Smooth muscle cell (in vitro differentiated cells): ENCODE measurements around the gene AGAP1. TPM values are rescaled to one million over a fixed set of nuclear protein-coding genes. Genes with fewer than 3 reads are reported as not detected.

ENCODE experiments used
- DNase-seq: peaks from one replicate; lab custom pipeline; 2025; ENCODE audit not compliant: unreplicated experiment; lab: John Stamatoyannopoulos, UW
- H2AFZ ChIP-seq: fragments of 200-600 bp; sonication (generic); 2 replicates; pipeline ENCODE4 v1.6.0; 2016; ENCODE audit warnings: antibody characterized with exemption, low read depth, mild to moderate bottlenecking
- H3F3A ChIP-seq: fragments of 200-600 bp; sonication (generic); 2 replicates; pipeline ENCODE4 v1.6.0; 2017; ENCODE audit warnings: antibody characterized with exemption, low read depth
- H3K27ac ChIP-seq: fragments of 200-600 bp; sonication (generic); 2 replicates; pipeline ENCODE4 v1.5.1; 2016; ENCODE audit warnings: low read depth, mild to moderate bottlenecking
- H3K27me3 ChIP-seq: fragments of 200-600 bp; sonication (generic); 2 replicates; pipeline ENCODE4 v1.6.1; 2016; ENCODE audit warnings: low read depth, mild to moderate bottlenecking
- H3K36me3 ChIP-seq: fragments of 200-600 bp; sonication (generic); 2 replicates; pipeline ENCODE4 v1.5.1; 2016; ENCODE audit warnings: low read depth
- H3K4me1 ChIP-seq: fragments of 200-600 bp; sonication (generic); 2 replicates; pipeline ENCODE4 v1.5.1; 2016; ENCODE audit warnings: low read depth
- H3K4me2 ChIP-seq: fragments of 200-600 bp; sonication (generic); 2 replicates; pipeline ENCODE4 v1.6.0; 2016; ENCODE audit warnings: mild to moderate bottlenecking
- H3K4me3 ChIP-seq: fragments of 200-600 bp; sonication (generic); 2 replicates; pipeline ENCODE4 v1.5.1; 2016; ENCODE audit warnings: mild to moderate bottlenecking
- H3K79me2 ChIP-seq: fragments of 200-600 bp; sonication (generic); 2 replicates; pipeline ENCODE4 v1.6.0; 2016; ENCODE audit warnings: low read depth, mild to moderate bottlenecking
- H3K9ac ChIP-seq: fragments of 200-600 bp; sonication (generic); 2 replicates; pipeline ENCODE4 v1.6.0; 2016; ENCODE audit warnings: low read depth
- H3K9me3 ChIP-seq: fragments of 200-600 bp; sonication (generic); replicated peaks from 2 replicates; pipeline ENCODE4 v1.5.1; 2016; ENCODE audit warnings: low read depth
- H4K20me1 ChIP-seq: fragments of 200-600 bp; sonication (generic); 2 replicates; pipeline ENCODE4 v1.6.0; 2016; ENCODE audit warnings: low read depth
- CTCF ChIP-seq: fragments of 200-600 bp; sonication (generic); IDR thresholded peaks from 2 replicates; pipeline ENCODE4 v1.5.1; 2017; ENCODE audit warnings: borderline replicate concordance, mild to moderate bottlenecking, antibody characterized with exemption; ENCODE audit not compliant: insufficient read depth, poor library complexity, severe bottlenecking
- WGBS: methylation state at CpG from one replicate; pipeline ENCODE4 v1.1.7; 2016; ENCODE audit warnings: low lambda C conversion rate; 5-methylcytosine and 5-hydroxymethylcytosine counted together
- polyA plus RNA-seq: library from polyadenylated mRNA; unstranded; fragments of >200 nt; fragmentation: Nextera tagmentation; extraction: Ambion mirVana; gene quantifications from 2 replicates; pipeline ENCODE4 v1.2.1, GENCODE V29; 2016
- total RNA-seq: library from RNA; depleted of rRNA; stranded (reverse); fragments of >200 nt; gene quantifications from 2 replicates; pipeline ENCODE4 v1.2.3, GENCODE V29; 2014

The AGAP1 gene
- total and polyA plus RNA-seq, 2 experiments from 2014 or later = 3.9 to 9.8 TPM

GRCh38 chr2:236124182-236124893 is 630.5 kb downstream of the AGAP1 start:
- H3K27ac ChIP-seq = no peak overlapping the region
- no peaks in the 10 kb centered on the region for H3K27me3 ChIP-seq
- H3K4me1 ChIP-seq = no peaks in the 10 kb centered on the region
- no peak for DNase-seq
- TF ChIP-seq CTCF = no peak
- no peaks in the 10 kb centered on the region for H3F3A ChIP-seq
- H3K4me3 ChIP-seq = no peak overlapping the region
- no peaks in the 10 kb centered on the region for H3K79me2 ChIP-seq
- H2AFZ ChIP-seq = no peak overlapping the region
- no peaks in the 10 kb centered on the region for H3K36me3 ChIP-seq
- H4K20me1 ChIP-seq = no peaks in the 10 kb centered on the region
- 97% methylated on average over 28 of the region's 30 CpGs for WGBS
- H3K9ac ChIP-seq = no peak overlapping the region
- H3K9me3 ChIP-seq = no peaks in the 10 kb centered on the region
- no peak overlapping the region for H3K4me2 ChIP-seq

GRCh38 chr2:236125541-236125940 is 631.7 kb downstream of the AGAP1 start:
- no peaks in the 10 kb centered on the region for H3K9me3 ChIP-seq
- WGBS = 98% methylated on average over 16 of the region's 16 CpGs
- no peak overlapping the region for H3K9ac ChIP-seq
- no peak overlapping the region for H2AFZ ChIP-seq
- no peaks in the 10 kb centered on the region for H3F3A ChIP-seq
- no peak overlapping the region for H3K4me2 ChIP-seq
- H3K27me3 ChIP-seq = no peaks in the 10 kb centered on the region
- H3K4me3 ChIP-seq = no peak overlapping the region
- no peak for DNase-seq
- H3K4me1 ChIP-seq = no peaks in the 10 kb centered on the region
- no peaks in the 10 kb centered on the region for H4K20me1 ChIP-seq
- H3K27ac ChIP-seq = no peak overlapping the region
- no peak for TF ChIP-seq CTCF
- H3K36me3 ChIP-seq = no peaks in the 10 kb centered on the region
- no peaks in the 10 kb centered on the region for H3K79me2 ChIP-seq

- H3K4me2 ChIP-seq = no peak overlapping the region
- H3K36me3 ChIP-seq = no peaks in the 10 kb centered on the region
- no peak overlapping the region for H3K27ac ChIP-seq
- 92% methylated on average over 11 of the region's 11 CpGs for WGBS
- H3K79me2 ChIP-seq = no peaks in the 10 kb centered on the region
- H3F3A ChIP-seq = no peaks in the 10 kb centered on the region
- H4K20me1 ChIP-seq = no peaks in the 10 kb centered on the region
- no peak overlapping the region for H3K4me3 ChIP-seq
- H2AFZ ChIP-seq = no peak overlapping the region
- no peak for TF ChIP-seq CTCF
- H3K4me1 ChIP-seq = no peaks in the 10 kb centered on the region
- H3K9me3 ChIP-seq = no peaks in the 10 kb centered on the region
- no peak for DNase-seq
- no peaks in the 10 kb centered on the region for H3K27me3 ChIP-seq
- no peak overlapping the region for H3K9ac ChIP-seq
Observed at GRCh38 chr2:236127010-236127409, 633.2 kb downstream of the AGAP1 start.

GRCh38 chr2:236128321-236128720 is 634.5 kb downstream of the AGAP1 start:
- no peak overlapping the region for H3K4me3 ChIP-seq
- no peak for TF ChIP-seq CTCF

More at GRCh38 chr2:236128321-236128720, 634.5 kb downstream of the AGAP1 start:
- H3K9ac ChIP-seq = no peak overlapping the region
- no peak overlapping the region for H3K27ac ChIP-seq
- no peak for DNase-seq
- no peak overlapping the region for H2AFZ ChIP-seq
- no peak overlapping the region for H3K4me2 ChIP-seq
- H3K36me3 ChIP-seq = no peaks in the 10 kb centered on the region
- no peaks in the 10 kb centered on the region for H3K27me3 ChIP-seq
- no peaks in the 10 kb centered on the region for H3K79me2 ChIP-seq
- no peaks in the 10 kb centered on the region for H3K4me1 ChIP-seq
- 93% methylated on average over 17 of the region's 17 CpGs for WGBS
- no peaks in the 10 kb centered on the region for H3F3A ChIP-seq
- H3K9me3 ChIP-seq = no peaks in the 10 kb centered on the region
- no peaks in the 10 kb centered on the region for H4K20me1 ChIP-seq
